Neural cell (in vitro differentiated cells): ENCODE results near the gene CCDC28A. TPM values are rescaled to one million over a fixed set of nuclear protein-coding genes. Genes with fewer than 3 reads are reported as not detected.

Source experiments
- H2AFZ ChIP-seq: fragments of 200-600, 300-800 bp; sonication (generic), shearing (Covaris generic); 2 replicates; pipeline ENCODE4 v1.6.0; 2014; ENCODE audit warnings: low read depth, mild to moderate bottlenecking, antibody characterized with exemption, low read length, moderate library complexity
- H3F3A ChIP-seq: fragments of 200-600 bp; shearing (Covaris generic); 2 replicates; pipeline ENCODE4 v1.6.1; 2016; ENCODE audit warnings: mild to moderate bottlenecking, moderate library complexity, mixed read lengths, antibody characterized with exemption, low read length; ENCODE audit not compliant: insufficient read depth, poor library complexity, severe bottlenecking
- H3K27ac ChIP-seq: fragments of 200-600, 300-800 bp; sonication (generic), shearing (Covaris generic); 2 replicates; pipeline ENCODE4 v1.5.1; 2014; ENCODE audit warnings: mild to moderate bottlenecking, low read length, moderate library complexity
- H3K27me3 ChIP-seq: fragments of 300-800, 200-600 bp; sonication (generic), shearing (Covaris generic); 2 replicates; pipeline ENCODE4 v1.6.0; 2014; ENCODE audit warnings: mild to moderate bottlenecking, low read depth, low read length, moderate library complexity; ENCODE audit not compliant: insufficient read depth
- H3K36me3 ChIP-seq: fragments of 300-800, 200-600 bp; sonication (generic), shearing (Covaris generic); 2 replicates; pipeline ENCODE4 v1.5.1; 2014; ENCODE audit warnings: mild to moderate bottlenecking, antibody characterized with exemption, low read length, moderate library complexity; ENCODE audit not compliant: insufficient read depth
- H3K4me2 ChIP-seq: fragments of 300-800, 200-600 bp; sonication (generic), shearing (Covaris generic); 2 replicates; pipeline ENCODE4 v1.6.0; 2014; ENCODE audit warnings: mild to moderate bottlenecking, low read length
- H3K4me3 ChIP-seq: fragments of 300-800, 200-600 bp; sonication (generic), shearing (Covaris generic); 2 replicates; pipeline ENCODE4 v1.5.1; 2014; ENCODE audit warnings: mild to moderate bottlenecking, low read length, moderate library complexity
- H3K79me2 ChIP-seq: fragments of 200-600 bp; shearing (Covaris generic); replicated peaks from 2 replicates; pipeline ENCODE4 v1.6.0; 2014; ENCODE audit warnings: mild to moderate bottlenecking, low read length, moderate library complexity; ENCODE audit not compliant: insufficient read depth
- H3K9ac ChIP-seq: fragments of 300-800, 200-600 bp; sonication (generic), shearing (Covaris generic); 2 replicates; pipeline ENCODE4 v1.6.1; 2016; ENCODE audit warnings: mild to moderate bottlenecking, low read length, mixed read lengths
- H3K9me2 ChIP-seq: fragments of 200-600 bp; shearing (Covaris generic); 2 replicates; pipeline ENCODE4 v1.6.1; 2016; ENCODE audit warnings: mild to moderate bottlenecking, low read length, mixed read lengths; ENCODE audit not compliant: insufficient read depth
- H3K9me3 ChIP-seq: fragments of 200-600, 300-800 bp; sonication (generic), shearing (Covaris generic); 2 replicates; pipeline ENCODE4 v1.6.1; 2016; ENCODE audit warnings: mild to moderate bottlenecking, mixed run types, low read length, moderate library complexity, mixed read lengths
- H4K20me1 ChIP-seq: fragments of 200-600 bp; shearing (Covaris generic); 2 replicates; pipeline ENCODE4 v1.6.1; 2016; ENCODE audit warnings: mild to moderate bottlenecking, mixed run types; ENCODE audit not compliant: insufficient read depth
- CTCF ChIP-seq: fragments of 450-650 bp; IDR thresholded peaks from 2 replicates; pipeline ENCODE4 v1.5.1; 2014; ENCODE audit warnings: antibody characterized with exemption, mild to moderate bottlenecking, moderate library complexity; ENCODE audit not compliant: poor library complexity, severe bottlenecking
- EP300 ChIP-seq: fragments of 450-650 bp; conservative IDR thresholded peaks from 2 replicates; pipeline ENCODE4 v1.6.1; 2014; ENCODE audit warnings: antibody characterized with exemption, mild to moderate bottlenecking, moderate library complexity; ENCODE audit not compliant: poor library complexity, severe bottlenecking
- EZH2 ChIP-seq: fragments of 200-600, 300-800 bp; shearing (Covaris generic), sonication (generic); IDR thresholded peaks from 2 replicates; pipeline ENCODE4 v1.6.1; 2014; ENCODE audit warnings: antibody characterized with exemption, low read length, borderline replicate concordance, mild to moderate bottlenecking; ENCODE audit not compliant: insufficient read depth, poor library complexity, severe bottlenecking
- MXI1 ChIP-seq: fragments of 450-650 bp; conservative IDR thresholded peaks from 2 replicates; pipeline ENCODE4 v1.6.1; 2014; ENCODE audit warnings: antibody characterized with exemption, mild to moderate bottlenecking; ENCODE audit not compliant: poor library complexity, severe bottlenecking
- POLR2AphosphoS5 ChIP-seq: IDR thresholded peaks from 2 replicates; pipeline ENCODE4 v1.6.1; 2012
- RAD21 ChIP-seq: fragments of 450-650 bp; conservative IDR thresholded peaks from 2 replicates; pipeline ENCODE4 v1.6.1; 2014; ENCODE audit warnings: antibody characterized with exemption, mild to moderate bottlenecking, moderate library complexity
- REST ChIP-seq: IDR thresholded peaks from 2 replicates; pipeline ENCODE4 v1.6.1; 2012; ENCODE audit warnings: borderline replicate concordance
- SMC3 ChIP-seq: fragments of 450-650 bp; conservative IDR thresholded peaks from 2 replicates; pipeline ENCODE4 v1.6.1; 2014; ENCODE audit warnings: antibody characterized with exemption, mild to moderate bottlenecking, moderate library complexity; ENCODE audit not compliant: poor library complexity
- TAF1 ChIP-seq: IDR thresholded peaks from 2 replicates; pipeline ENCODE4 v1.6.1; 2012; ENCODE audit warnings: low read depth
- polyA plus RNA-seq: library from polyadenylated mRNA; depleted of rRNA; stranded (reverse); fragments of >200 nt; gene quantifications from 2 replicates; pipeline ENCODE4 v1.2.3, GENCODE V29; 2014

The CCDC28A gene
- polyA plus RNA-seq, 1 donor from 2014 or later: 10.6 TPM

- Histone ChIP-seq H3K27me3 (no peaks in the 10 kb centered on the region), H3K9me3 (no peaks in the 10 kb centered on the region), H3K9ac (no peak overlapping the region), H3K4me2 (no peak overlapping the region), H4K20me1 (no peaks in the 10 kb centered on the region), H3K79me2 (no peaks in the 10 kb centered on the region), H3K36me3 (no peaks in the 10 kb centered on the region), H3F3A (no peaks in the 10 kb centered on the region), H3K27ac (no peak overlapping the region), H2AFZ (no peak overlapping the region), H3K4me3 (no peak overlapping the region), H3K9me2 (no peaks in the 10 kb centered on the region)
- TF ChIP-seq RAD21 (no peak), MXI1 (no peak), EP300 (no peak), REST (no peak), EZH2 (no peak), POLR2AphosphoS5 (no peak), SMC3 (no peak), CTCF (no peak), TAF1 (no peak)
Observed at GRCh38 chr6:138787138-138787537, 13.6 kb downstream of the CCDC28A start.

GRCh38 chr6:138795809-138796603 lies 22.4 kb downstream of the CCDC28A start, which contains the start of gene ECT2L:
TSS of gene ECT2L (plus strand) at chr6:138796087. CDS start at chr6:138813275, 17,188 bp downstream.
- no peak within 1 kb of the TSS for H3K4me2 ChIP-seq
- no peak within 1 kb of the TSS for H3K4me3 ChIP-seq
- H3K36me3 ChIP-seq: no peaks in the 10 kb centered on the region
- H3K27me3 ChIP-seq: peaks cover 13% of the 10 kb centered on the region
- no peak within 1 kb of the TSS for H2AFZ ChIP-seq
- H3K27ac ChIP-seq: no peak within 1 kb of the TSS
- no peak within 1 kb of the TSS for H3K9ac ChIP-seq
- no peaks in the 10 kb centered on the region for H3K9me2 ChIP-seq
- no peaks in the 10 kb centered on the region for H3F3A ChIP-seq
- TF ChIP-seq EP300 (no peak), MXI1 (no peak), POLR2AphosphoS5 (no peak), SMC3 (no peak), EZH2 (no peak), CTCF (no peak), RAD21 (no peak), REST (no peak), TAF1 (no peak)
- no peaks in the 10 kb centered on the region for H3K9me3 ChIP-seq
- H4K20me1 ChIP-seq: no peaks in the 10 kb centered on the region
- no peaks in the 10 kb centered on the region for H3K79me2 ChIP-seq
